GM19395 (cell line): ENCODE data around the gene RBM28.

Experiments
- ATAC-seq: cut with Tn5 transposase; IDR thresholded peaks from one replicate; pipeline ENCODE4 v1.9.1; 2021; ENCODE audit warnings: mild to moderate bottlenecking, moderate library complexity; ENCODE audit not compliant: unreplicated experiment

Gene RBM28

GRCh38 chr7:128350708-128351295 lies 7.1 kb upstream of the RBM28 start:
- no peak for ATAC-seq

DNA sequence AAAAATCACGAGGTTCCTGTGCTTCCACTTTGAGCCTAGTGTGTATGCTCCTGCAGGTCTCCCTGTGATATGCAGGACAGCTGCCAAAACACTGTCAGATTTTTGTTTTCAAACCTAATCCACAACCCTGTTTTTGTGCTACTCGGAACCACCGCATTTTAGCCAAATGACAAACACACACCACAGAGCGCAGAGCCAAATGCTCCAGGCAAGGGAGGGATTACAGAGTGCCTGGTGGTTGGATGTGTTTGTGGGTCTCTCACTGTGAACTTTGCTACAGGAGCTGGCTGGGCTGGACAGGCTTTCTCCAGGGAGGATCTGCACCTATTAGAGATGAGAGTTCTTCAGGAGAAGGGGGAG lies 5.7 kb upstream of the RBM28 start:
- no peak for ATAC-seq

- no peak for ATAC-seq
Observed at GRCh38 chr7:128347647-128348097, 4.0 kb upstream of the RBM28 start.

- ATAC-seq = no peak
Observed at GRCh38 chr7:128344431-128344774, 695 bp upstream of the RBM28 start.

GRCh38 chr7:128341733-128342132 lies 2.0 kb downstream of the RBM28 start:
- ATAC-seq = no peak

- no peak for ATAC-seq
Observed at GRCh38 chr7:128335730-128336129, 8.0 kb downstream of the RBM28 start.

DNA sequence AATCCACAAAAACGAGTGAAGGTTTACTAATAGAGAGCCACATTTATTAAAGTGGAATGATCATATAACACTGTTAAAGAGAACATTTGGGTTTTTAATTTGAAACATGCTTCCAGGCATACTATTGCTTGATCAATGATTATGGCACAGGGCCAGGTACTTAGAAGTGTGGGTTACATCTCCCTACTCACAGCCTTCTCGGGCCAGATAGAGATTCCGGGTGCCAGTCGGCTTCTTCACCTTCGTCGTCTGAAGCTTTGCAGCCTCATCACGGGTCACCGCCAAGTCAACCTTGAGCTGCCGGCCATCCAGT lies 19.4 kb downstream of the RBM28 start:
- no peak for ATAC-seq

DNA sequence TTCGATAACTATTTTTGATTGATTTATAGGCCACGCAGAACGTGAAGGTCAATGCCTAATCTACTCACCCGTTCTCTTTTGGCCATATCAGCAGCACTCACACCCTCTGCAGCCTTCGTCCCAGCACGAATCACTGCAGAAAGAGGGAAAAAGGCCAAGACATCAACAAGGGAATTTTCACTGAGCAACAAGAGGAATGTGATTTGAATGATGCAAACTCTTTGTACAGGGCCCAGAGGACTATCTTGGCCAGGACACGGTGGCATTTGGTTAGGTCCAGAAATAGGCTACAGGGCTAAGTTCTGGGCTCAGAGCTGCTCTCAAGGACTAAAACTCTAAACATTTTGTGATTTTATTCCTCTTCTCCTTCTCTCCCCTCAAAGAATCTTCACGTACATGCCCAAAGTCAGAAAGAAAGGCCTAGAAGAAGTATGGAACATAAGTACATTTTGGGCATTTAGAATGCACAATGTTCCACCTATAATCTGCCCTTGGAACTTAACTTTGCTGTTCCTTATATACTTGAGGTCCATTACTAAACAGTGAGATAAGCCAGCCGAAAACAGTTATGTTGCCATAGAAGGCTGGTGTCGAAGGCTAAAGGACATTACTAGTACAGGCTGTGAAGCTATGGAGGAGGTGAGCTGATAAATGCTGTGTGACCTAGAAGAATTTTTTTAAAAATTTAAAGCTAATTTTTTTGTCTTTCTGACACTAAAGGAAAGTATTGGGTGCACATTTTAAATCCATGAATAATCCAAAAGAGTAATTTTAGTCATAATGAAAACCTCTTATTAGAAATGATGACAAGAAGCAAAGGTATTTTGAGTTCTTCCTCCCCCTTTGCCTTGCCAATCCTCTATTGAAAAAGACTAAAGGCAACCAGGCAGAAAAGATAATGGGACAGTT lies 20.0 kb downstream of the RBM28 start:
- ATAC-seq = no peak

DNA sequence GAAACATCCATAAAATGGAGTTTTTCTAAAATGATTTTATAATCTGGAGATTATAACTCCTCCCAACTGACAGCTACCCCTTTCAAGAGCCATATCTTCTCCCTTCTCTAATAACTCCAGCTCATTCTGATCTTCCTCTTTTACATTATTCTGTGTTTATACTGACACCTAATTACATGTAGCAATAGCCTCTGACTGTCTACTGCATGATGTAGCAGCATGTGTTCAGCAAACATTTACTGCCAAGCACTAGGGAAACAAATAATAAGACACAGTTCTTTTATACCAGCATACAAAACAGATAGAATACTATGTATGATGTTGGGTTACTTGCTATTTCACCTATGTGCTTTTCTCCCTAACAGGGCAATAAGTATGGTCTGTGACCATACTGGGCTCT lies 20.7 kb downstream of the RBM28 start:
- no peak for ATAC-seq

DNA sequence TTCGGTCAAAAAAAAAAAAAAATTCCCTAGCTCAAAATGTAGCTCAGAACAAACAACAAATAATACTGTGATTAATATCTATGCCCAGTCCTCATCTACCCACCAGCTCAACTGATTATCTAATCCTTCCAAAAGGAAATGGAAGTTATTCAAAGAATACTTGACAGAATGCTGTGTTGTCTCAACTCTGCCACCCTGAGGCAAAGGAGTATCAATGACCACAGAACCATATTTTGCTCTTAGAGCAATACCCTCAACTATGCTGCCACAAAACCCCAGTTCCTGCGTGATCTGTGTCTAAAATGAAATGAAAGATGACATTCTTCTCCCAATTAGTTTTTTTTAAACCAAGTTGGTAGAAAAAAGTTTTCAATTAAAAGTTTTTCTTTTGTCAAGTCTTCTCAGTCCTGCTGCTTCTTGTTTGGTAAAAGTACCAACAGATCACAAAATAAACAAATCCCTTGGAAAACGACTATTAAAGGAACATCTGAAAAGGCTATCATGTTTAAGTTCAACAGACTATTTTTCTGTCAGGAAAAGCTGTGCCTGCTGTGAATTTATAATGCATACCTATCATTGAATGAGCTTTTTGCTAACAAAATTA lies 21.6 kb downstream of the RBM28 start:
- ATAC-seq = no peak

DNA sequence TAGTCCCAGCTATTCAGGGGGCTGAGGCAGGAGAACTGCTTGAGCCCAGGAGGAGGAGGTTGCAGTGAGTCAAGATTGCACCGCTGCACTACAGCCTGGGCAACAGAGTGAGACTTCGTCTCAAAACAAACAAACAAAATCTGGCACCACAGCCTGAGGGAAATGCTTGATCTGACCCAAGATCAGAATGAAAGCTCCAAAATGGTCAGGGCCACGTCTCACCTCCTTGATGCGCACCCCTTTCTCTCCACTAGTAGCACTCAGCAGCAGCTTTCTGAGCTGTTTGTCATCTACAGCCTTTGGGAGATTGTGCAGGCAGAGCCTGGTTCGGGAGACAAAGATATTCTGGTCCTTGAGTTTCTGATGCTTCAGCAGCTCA lies 22.7 kb downstream of the RBM28 start:
- no peak for ATAC-seq

GRCh38 chr7:128318691-128319090 lies 25.0 kb downstream of the RBM28 start:
- no peak for ATAC-seq

- ATAC-seq = no peak
Observed at GRCh38 chr7:128311013-128311412, 32.7 kb downstream of the RBM28 start.

DNA sequence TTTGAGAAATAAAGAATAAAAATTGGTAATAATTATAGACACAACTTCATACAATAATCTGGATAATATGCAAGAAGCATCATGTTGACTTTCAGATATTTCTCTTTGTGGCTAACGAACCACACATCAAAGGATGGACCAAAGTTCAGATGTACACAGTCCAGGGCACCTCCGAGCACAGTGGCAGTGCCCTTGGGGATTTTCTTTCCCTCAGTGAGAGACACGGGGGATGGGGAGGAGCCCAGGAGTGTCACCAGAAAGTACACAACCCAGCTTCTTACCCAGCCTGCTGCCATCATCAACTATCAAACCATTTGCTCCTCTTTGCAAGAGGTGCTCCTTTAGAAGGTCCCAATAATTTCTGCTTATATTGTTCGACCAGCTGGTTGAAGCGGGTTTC lies 33.2 kb downstream of the RBM28 start:
- no peak for ATAC-seq

- no peak for ATAC-seq
Observed at GRCh38 chr7:128309976-128310375, 33.7 kb downstream of the RBM28 start.

- ATAC-seq = no peak
Observed at GRCh38 chr7:128309124-128309523, 34.6 kb downstream of the RBM28 start.

GRCh38 chr7:128307061-128307460 lies 36.6 kb downstream of the RBM28 start:
- no peak for ATAC-seq

DNA sequence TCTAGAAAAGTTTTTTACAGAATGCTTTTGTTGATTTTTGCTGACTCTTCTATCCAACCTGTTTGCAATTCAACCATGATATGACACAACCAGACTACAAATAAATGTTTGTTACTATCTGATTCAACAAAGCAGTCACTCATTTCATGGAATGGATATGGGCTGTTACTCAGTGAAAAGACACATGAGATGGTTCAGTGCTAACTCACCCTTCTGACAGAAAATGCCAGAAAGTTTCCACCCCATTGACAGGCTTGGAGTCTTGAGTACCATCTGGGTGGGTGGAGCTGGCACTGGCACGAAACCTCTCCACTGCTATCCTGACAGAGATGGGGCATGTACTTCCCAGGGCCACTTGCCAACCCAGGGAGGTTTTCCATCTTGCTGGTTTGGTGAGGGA lies 39.5 kb downstream of the RBM28 start:
- no peak for ATAC-seq

DNA sequence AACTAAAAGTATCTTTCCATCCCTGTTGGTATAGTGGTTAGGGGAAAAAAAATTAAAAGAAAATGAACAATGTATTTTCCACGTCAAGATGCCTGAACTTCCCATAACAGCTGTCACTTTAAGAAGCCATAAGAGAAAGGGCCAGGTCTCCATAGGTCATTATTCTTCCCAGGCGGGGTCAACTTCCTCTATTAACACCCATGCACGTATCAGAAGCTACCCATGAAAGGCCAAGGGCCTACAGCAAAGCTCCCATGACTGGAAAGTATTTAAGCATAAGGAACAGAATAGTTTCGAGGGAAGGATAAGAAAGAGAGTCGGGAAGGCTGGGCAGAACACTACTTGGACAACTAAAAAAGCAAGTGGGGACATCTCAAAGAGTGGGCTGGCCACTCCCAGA lies 40.1 kb downstream of the RBM28 start:
- ATAC-seq = no peak

GRCh38 chr7:128303133-128303532 lies 40.6 kb downstream of the RBM28 start:
- ATAC-seq = no peak

- ATAC-seq = no peak
Observed at GRCh38 chr7:128302139-128302538, 41.6 kb downstream of the RBM28 start.

DNA sequence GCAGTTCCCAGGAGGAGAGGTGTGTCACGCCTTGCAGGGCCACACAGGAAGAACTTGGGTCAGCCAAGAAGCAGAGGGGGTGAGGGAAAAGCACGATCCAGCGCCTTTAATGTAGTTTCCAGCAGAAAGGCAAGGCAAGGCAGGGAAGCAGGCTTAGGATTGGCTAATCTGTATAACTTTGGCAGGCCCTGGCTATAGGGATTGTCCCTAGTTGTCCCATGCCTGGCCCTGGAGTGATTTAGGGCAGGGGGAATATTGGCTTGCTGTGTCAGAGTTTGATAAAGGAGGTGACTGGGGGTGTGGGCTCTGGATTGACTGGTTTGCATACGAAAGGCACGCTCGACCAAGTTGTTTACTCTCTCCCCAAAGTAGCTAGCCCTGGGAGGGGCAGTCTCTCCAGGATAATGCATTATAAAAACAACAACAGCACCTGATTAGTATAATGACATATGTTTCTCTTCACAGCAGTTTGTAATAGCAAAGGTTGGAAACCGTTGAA lies 44.5 kb downstream of the RBM28 start:
- no peak for ATAC-seq
